Subcutaneous adipose tissue (tissue), 4 donors: ENCODE data around the gene RERG. TPM values are rescaled to one million over a fixed set of nuclear protein-coding genes. Genes with fewer than 3 reads are reported as not detected.

ENCODE experiments used
- total RNA-seq, 4 donors: library from RNA; depleted of rRNA; stranded (reverse); fragments of >200 nt; gene quantifications; one replicate each; pipeline ENCODE4 v1.1.0, GENCODE V29; 2016
- TF ChIP-seq, protein P1 (sequence below): fragments of 450-650 bp; IDR thresholded peaks from one replicate; pipeline ENCODE4 v1.5.1; 2016; ENCODE audit warnings: low read depth, mild to moderate bottlenecking, control low read depth, antibody characterized with exemption, moderate library complexity

RERG gene
- total RNA-seq, 4 donors from 2014 or later: 15.3 to 42.4 (median 23.5) TPM

DNA sequence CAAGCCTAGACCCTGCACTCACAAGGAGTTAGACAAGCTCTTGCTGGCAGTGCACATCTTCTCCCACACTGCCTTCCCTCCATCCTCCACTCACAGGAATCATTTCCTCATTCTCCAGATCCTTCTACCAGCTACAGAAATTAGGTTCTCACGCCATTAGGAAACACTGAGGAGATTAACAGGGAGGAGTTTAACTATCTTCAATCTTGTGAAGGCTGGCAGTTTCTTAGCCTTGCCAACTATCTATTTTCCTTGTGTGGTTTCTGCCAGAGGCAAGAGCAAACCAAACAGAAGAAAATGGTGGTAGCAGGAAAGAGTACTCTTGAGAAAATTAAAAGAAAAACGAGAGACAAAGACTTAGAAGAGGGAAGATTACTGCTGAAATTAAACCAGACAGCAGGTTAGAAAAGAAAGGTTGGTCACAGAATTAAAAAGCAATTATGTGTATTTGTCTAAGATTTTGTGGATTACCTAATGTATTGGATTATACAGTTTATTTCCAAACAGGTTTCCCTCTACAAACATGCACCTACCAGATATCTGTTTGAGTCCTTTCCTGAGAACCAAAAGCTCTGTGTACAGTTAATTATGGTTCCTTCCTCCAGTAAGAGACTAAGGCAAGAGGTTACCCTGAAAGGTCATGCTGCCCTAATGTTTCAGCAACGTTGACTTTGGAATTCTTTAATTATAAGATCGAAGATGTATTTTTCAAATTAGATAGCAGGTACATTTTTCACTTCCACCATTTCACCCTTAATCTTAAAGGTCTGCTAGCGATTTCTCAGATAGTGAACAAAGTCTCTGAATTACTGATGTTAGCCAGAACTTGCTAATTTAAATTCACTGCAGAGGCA lies 5.0 kb downstream of the RERG start:
- TF ChIP-seq, protein P1, sequence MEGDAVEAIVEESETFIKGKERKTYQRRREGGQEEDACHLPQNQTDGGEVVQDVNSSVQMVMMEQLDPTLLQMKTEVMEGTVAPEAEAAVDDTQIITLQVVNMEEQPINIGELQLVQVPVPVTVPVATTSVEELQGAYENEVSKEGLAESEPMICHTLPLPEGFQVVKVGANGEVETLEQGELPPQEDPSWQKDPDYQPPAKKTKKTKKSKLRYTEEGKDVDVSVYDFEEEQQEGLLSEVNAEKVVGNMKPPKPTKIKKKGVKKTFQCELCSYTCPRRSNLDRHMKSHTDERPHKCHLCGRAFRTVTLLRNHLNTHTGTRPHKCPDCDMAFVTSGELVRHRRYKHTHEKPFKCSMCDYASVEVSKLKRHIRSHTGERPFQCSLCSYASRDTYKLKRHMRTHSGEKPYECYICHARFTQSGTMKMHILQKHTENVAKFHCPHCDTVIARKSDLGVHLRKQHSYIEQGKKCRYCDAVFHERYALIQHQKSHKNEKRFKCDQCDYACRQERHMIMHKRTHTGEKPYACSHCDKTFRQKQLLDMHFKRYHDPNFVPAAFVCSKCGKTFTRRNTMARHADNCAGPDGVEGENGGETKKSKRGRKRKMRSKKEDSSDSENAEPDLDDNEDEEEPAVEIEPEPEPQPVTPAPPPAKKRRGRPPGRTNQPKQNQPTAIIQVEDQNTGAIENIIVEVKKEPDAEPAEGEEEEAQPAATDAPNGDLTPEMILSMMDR: no peak

DNA sequence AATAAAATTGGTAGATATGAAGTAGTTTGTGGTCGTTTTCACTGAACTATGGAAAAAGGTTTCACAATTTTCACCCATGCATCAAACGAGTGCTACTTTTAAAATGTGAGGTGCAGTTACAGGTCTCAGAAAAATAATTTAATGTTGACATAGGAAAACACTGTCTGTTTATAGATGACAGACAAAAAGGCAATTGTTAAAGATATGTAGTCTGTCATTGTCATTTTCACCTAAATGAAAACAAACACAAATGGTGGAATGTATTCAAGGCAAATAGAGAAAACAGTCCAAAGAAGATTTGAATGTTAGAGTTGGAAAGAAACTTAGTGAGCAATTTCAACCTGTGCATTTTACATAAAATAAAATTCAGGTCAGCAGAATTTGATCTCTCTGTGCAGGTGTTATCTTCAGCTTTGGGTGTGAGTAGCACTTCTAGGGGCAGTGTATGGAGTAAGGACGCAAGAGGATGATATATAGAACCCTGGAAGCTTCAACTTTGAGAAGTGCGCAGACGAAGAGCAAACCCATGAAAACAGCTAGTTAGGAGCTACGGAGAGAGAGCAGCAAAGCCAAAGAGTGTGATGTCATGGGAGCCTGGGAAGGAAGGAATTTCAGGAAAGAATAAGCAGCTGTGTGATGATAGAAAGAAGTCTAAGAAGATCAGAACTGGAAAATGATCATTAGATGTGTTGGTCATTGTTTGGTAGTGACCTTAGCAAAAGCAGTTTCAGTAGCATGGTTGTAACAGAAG lies 6.2 kb downstream of the RERG start:
- TF ChIP-seq, protein P1: no peak

DNA sequence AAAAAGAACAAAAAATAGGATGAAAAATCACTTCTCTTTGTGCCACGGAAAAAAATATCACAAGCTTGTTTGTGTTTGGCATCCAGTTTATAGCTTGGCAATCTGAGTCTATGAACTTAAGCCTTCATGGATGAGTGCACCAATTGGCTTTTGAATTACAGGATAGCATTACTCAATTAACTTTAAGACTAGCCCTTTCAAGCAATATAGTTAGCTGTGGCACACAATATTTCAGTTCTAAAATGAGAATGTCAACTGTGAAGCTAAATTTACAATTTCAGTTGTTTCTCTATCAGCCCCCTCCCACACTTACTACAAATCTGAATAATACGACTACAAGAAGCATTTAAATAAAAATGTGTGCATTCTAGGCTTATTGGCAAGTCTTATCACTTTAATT lies 8.3 kb downstream of the RERG start:
- TF ChIP-seq, protein P1: no peak

DNA sequence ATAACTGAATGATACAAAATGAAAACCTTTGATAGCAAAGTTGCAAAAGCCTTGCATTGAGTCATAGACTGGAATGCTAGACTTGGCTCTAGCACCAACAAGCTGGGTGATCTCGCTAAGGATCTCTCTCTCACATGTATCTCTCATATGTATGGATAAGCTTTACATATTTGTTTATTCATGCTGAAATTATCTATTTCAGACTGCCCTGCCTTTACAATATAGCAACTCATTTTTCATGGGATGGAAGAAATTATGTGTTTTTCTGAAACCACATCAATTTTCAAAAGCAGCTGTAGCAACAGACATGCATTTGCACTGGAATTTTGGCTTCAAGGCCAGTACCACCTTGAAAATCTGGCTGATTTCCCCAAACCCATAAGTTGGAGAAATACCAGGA lies 11.4 kb downstream of the RERG start:
- TF ChIP-seq, protein P1: no peak

DNA sequence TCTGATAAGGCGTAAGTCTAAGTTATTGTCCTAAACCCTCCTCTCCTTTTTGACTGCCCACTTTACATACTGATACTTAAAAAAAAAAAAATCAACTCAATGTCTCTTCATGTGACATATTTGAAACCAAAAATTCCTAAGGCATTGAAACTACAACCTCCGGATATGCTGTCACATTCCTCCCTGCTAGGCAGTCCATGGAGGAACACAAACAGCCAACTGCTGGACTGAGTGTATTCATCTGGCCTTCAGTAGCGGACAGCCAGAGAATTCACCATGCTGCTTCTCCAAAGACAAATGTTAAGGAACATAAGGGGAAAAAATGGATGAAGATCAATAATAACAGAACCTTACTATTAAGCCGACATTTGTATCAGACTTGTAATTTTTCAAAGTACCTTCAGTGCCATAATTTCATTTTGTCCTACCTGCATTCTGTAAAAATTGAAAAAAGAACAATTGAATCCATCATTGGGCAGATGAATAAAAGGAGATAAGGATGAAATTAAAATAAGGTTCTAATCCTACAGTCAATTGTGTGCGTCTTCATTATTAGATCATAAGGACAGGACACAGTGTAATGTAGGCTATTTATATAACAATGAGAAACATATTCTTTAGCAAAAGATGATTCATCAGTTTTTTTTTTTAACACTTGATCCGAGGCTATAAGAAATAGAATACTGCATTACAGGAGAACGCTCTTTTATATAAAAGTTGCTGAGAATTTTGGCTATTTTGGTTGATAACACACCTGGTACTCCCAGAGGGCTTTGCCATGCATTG lies 12.2 kb downstream of the RERG start:
- TF ChIP-seq, protein P1: no peak

DNA sequence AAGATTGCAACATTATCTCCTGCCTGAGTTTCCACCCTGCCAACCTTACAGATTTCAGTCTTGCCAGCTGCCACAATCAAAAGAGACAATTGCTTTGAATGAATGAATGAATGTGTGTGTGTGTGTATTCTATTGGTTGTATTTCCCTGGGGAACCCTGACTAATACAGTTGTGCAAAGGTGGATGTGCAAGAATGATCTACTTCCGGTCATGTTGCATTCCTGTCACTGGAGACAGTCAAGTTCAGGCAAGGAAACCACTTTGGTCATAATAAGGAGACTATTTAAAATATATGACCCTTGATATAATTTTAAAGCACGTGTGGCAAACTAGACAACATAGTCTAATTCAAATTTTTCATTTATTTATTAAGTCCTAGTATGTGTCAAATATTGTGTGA lies 13.1 kb downstream of the RERG start:
- TF ChIP-seq, protein P1: no peak
